Ectodermal cell (in vitro differentiated cells): Measurements from ENCODE around the gene ZNF148.
A peak's percentile ranks its signal among the peaks of the same experiment; 100 is the strongest.

Experiments
- H3K27ac ChIP-seq: 2 replicates; pipeline ENCODE4 v1.7.0; 2013; ENCODE audit warnings: mild to moderate bottlenecking, low read depth, low read length; ENCODE audit not compliant: insufficient read depth, poor library complexity, severe bottlenecking
- H3K27me3 ChIP-seq: 2 replicates; pipeline ENCODE4 v1.7.0; 2013; ENCODE audit warnings: mild to moderate bottlenecking, low read length; ENCODE audit not compliant: insufficient read depth, control insufficient read depth, poor library complexity, severe bottlenecking
- H3K36me3 ChIP-seq: one replicate; pipeline ENCODE4 v1.7.0; 2013; ENCODE audit warnings: low read length; ENCODE audit not compliant: control insufficient read depth, insufficient read depth
- H3K4me1 ChIP-seq: one replicate; pipeline ENCODE4 v1.7.0; 2013; ENCODE audit warnings: low read length; ENCODE audit not compliant: control insufficient read depth, insufficient read depth
- H3K4me3 ChIP-seq: 2 replicates; pipeline ENCODE4 v1.7.0; 2013; ENCODE audit warnings: low read depth, low read length, control low read depth; ENCODE audit not compliant: insufficient read depth
- H3K9me3 ChIP-seq: 2 replicates; pipeline ENCODE4 v1.7.0; 2013; ENCODE audit warnings: mild to moderate bottlenecking, low read length, moderate library complexity; ENCODE audit not compliant: control insufficient read depth
- WGBS, 2 experiments: methylation state at CpG; one replicate each; pipeline ENCODE4 v1.1.7; 2013; ENCODE audit warnings: missing lambda C conversion rate in 2 of 2; 5-methylcytosine and 5-hydroxymethylcytosine counted together

ZNF148 gene

GRCh38 chr3:125379483-125379882 is 4.4 kb upstream of the ZNF148 start:
- Histone ChIP-seq H3K27me3 (peaks cover 3% of the 10 kb centered on the region), H3K9me3 (no peaks in the 10 kb centered on the region), H3K36me3 (no peaks in the 10 kb centered on the region), H3K27ac (no peak overlapping the region), H3K4me3 (no peak overlapping the region), H3K4me1 (peaks cover 3% of the 10 kb centered on the region)
- 91 to 96% methylated on average over 2 of the region's 2 CpGs for WGBS, 2 experiments

GRCh38 chr3:125378762-125379161 is 3.6 kb upstream of the ZNF148 start:
- Histone ChIP-seq H3K27me3 (peaks cover 3% of the 10 kb centered on the region), H3K4me3 (no peak overlapping the region), H3K27ac (no peak overlapping the region), H3K36me3 (no peaks in the 10 kb centered on the region), H3K9me3 (no peaks in the 10 kb centered on the region), H3K4me1 (peaks cover 3% of the 10 kb centered on the region)
- 90 to 97% methylated on average over 1 to 2 of the region's 2 CpGs for WGBS, 2 experiments

GRCh38 chr3:125375950-125376679 is 990 bp upstream of the ZNF148 start:
- WGBS, 2 experiments, result 76 to 80% methylated on average over 8 to 10 of the region's 10 CpGs
- H3K36me3 ChIP-seq, result no peaks in the 10 kb centered on the region
- H3K27ac ChIP-seq, result no peak overlapping the region

GRCh38 chr3:125374501-125374995 is 577 bp downstream of the ZNF148 start:
- Histone ChIP-seq H3K27me3 (peaks cover 3% of the 10 kb centered on the region), H3K9me3 (no peaks in the 10 kb centered on the region), H3K27ac (peak overlapping the region; percentile 22), H3K36me3 (no peaks in the 10 kb centered on the region), H3K4me3 (peak overlapping the region; percentile 83), H3K4me1 (no peaks in the 10 kb centered on the region)
- WGBS, 2 experiments, result 0% methylated on average over 19 to 26 of the region's 26 CpGs

More at GRCh38 chr3:125375950-125376679, 990 bp upstream of the ZNF148 start:
- Histone ChIP-seq H3K9me3 (no peaks in the 10 kb centered on the region), H3K4me3 (peak overlapping the region; percentile 83), H3K27me3 (peaks cover 3% of the 10 kb centered on the region), H3K4me1 (no peaks in the 10 kb centered on the region)

GRCh38 chr3:125367403-125368230 is 7.5 kb downstream of the ZNF148 start:
- H3K27ac ChIP-seq, result no peak overlapping the region
- no peak overlapping the region for H3K4me3 ChIP-seq
- no peaks in the 10 kb centered on the region for H3K9me3 ChIP-seq
- H3K27me3 ChIP-seq, result no peaks in the 10 kb centered on the region
- H3K36me3 ChIP-seq, result no peaks in the 10 kb centered on the region
- no peaks in the 10 kb centered on the region for H3K4me1 ChIP-seq
- 95 to 96% methylated on average over 5 of the region's 5 CpGs for WGBS, 2 experiments

- H3K27me3 ChIP-seq, result no peaks in the 10 kb centered on the region
- H3K27ac ChIP-seq, result no peak overlapping the region
- 90 to 100% methylated on average over 1 to 2 of the region's 2 CpGs for WGBS, 2 experiments
- no peaks in the 10 kb centered on the region for H3K9me3 ChIP-seq
- H3K36me3 ChIP-seq, result no peaks in the 10 kb centered on the region
- no peaks in the 10 kb centered on the region for H3K4me1 ChIP-seq
- H3K4me3 ChIP-seq, result no peak overlapping the region
These were observed 9.0 kb downstream of the ZNF148 start for GRCh38 chr3:125366132-125366531.

- Histone ChIP-seq H3K4me3 (no peak overlapping the region), H3K9me3 (no peaks in the 10 kb centered on the region), H3K4me1 (no peaks in the 10 kb centered on the region), H3K27ac (no peak overlapping the region), H3K36me3 (no peaks in the 10 kb centered on the region), H3K27me3 (no peaks in the 10 kb centered on the region)
- 95 to 96% methylated on average over 9 of the region's 9 CpGs for WGBS, 2 experiments
These were observed 15.4 kb downstream of the ZNF148 start for GRCh38 chr3:125359700-125360099.

- Histone ChIP-seq H3K4me1 (no peaks in the 10 kb centered on the region), H3K4me3 (no peak overlapping the region), H3K9me3 (no peaks in the 10 kb centered on the region), H3K27ac (no peak overlapping the region), H3K27me3 (no peaks in the 10 kb centered on the region), H3K36me3 (no peaks in the 10 kb centered on the region)
These were observed 16.2 kb downstream of the ZNF148 start for GRCh38 chr3:125358923-125359322.

- Histone ChIP-seq H3K4me1 (no peaks in the 10 kb centered on the region), H3K27me3 (no peaks in the 10 kb centered on the region), H3K36me3 (no peaks in the 10 kb centered on the region), H3K9me3 (no peaks in the 10 kb centered on the region), H3K27ac (no peak overlapping the region), H3K4me3 (peak overlapping the region; percentile 52)
- 91 to 94% methylated on average over 11 of the region's 11 CpGs for WGBS, 2 experiments
These were observed 17.3 kb downstream of the ZNF148 start for GRCh38 chr3:125357837-125358236.

- no peaks in the 10 kb centered on the region for H3K27me3 ChIP-seq
- no peaks in the 10 kb centered on the region for H3K9me3 ChIP-seq
- H3K4me3 ChIP-seq, result peak overlapping the region; percentile 52
- H3K36me3 ChIP-seq, result no peaks in the 10 kb centered on the region
- H3K27ac ChIP-seq, result no peak overlapping the region
- H3K4me1 ChIP-seq, result no peaks in the 10 kb centered on the region
- WGBS, 2 experiments, result 34 to 36% methylated on average over 52 of the region's 52 CpGs
These were observed 18.0 kb downstream of the ZNF148 start for GRCh38 chr3:125357032-125357658.
